Fibroblast of gingiva (primary cell): ENCODE results near the gene TWF2.

Source experiments
- DNase-seq: peaks from one replicate; pipeline ENCODE4 v3.0.0-alpha.2; 2011; ENCODE audit warnings: low read depth

Gene TWF2

GRCh38 chr3:52237657-52238172 lies 1.2 kb downstream of the TWF2 start:
- DNase-seq: peak; percentile 85

GRCh38 chr3:52237006-52237656 lies 1.8 kb downstream of the TWF2 start:
- no peak for DNase-seq

- DNase-seq: no peak
These were observed 2.5 kb downstream of the TWF2 start for GRCh38 chr3:52236424-52236886.

GRCh38 chr3:52234516-52235447 lies 4.2 kb downstream of the TWF2 start:
- DNase-seq: no peak

- no peak for DNase-seq
These were observed 5.0 kb downstream of the TWF2 start for GRCh38 chr3:52233968-52234367.

GRCh38 chr3:52233108-52233591 lies 5.8 kb downstream of the TWF2 start:
- DNase-seq: no peak

GRCh38 chr3:52232279-52233107 lies 6.5 kb downstream of the TWF2 start:
- no peak for DNase-seq

GRCh38 chr3:52231502-52232278 lies 7.3 kb downstream of the TWF2 start:
- peak; percentile 28 for DNase-seq

GRCh38 chr3:52230889-52231499 lies 8.0 kb downstream of the TWF2 start:
- no peak for DNase-seq

- DNase-seq: no peak
These were observed 8.5 kb downstream of the TWF2 start for GRCh38 chr3:52230461-52230860.

GRCh38 chr3:52229656-52230055 lies 9.3 kb downstream of the TWF2 start:
- DNase-seq: no peak

GRCh38 chr3:52228751-52229291 lies 10.1 kb downstream of the TWF2 start:
- DNase-seq: no peak

- DNase-seq: no peak
These were observed 10.7 kb downstream of the TWF2 start for GRCh38 chr3:52228266-52228665.

- no peak for DNase-seq
These were observed 11.2 kb downstream of the TWF2 start for GRCh38 chr3:52227766-52228165.

- no peak for DNase-seq
These were observed 11.8 kb downstream of the TWF2 start for GRCh38 chr3:52227117-52227516.

- no peak for DNase-seq
These were observed 12.6 kb downstream of the TWF2 start for GRCh38 chr3:52226229-52226817.

GRCh38 chr3:52225452-52226228 lies 13.3 kb downstream of the TWF2 start, which contains the start of gene TLR9:
Gene TLR9 (minus strand): TSS chr3:52225645. CDS start chr3:52225529, 116 bp downstream.
- no peak for DNase-seq

- DNase-seq: no peak
These were observed 15.2 kb downstream of the TWF2 start for GRCh38 chr3:52223449-52224408.
